Neutrophil (primary cell): ENCODE measurements around the gene SERTAD1.

Source experiments
- H3K27ac ChIP-seq: fragments of 200-600 bp; sonication (generic); 2 replicates; pipeline ENCODE4 v1.5.1; 2016; ENCODE audit warnings: mild to moderate bottlenecking, moderate library complexity
- H3K27me3 ChIP-seq: fragments of 200-600 bp; sonication (generic); 2 replicates; pipeline ENCODE4 v1.6.0; 2016; ENCODE audit warnings: mild to moderate bottlenecking
- H3K36me3 ChIP-seq: fragments of 200-600 bp; sonication (generic); 2 replicates; pipeline ENCODE4 v1.5.1; 2017
- H3K4me1 ChIP-seq, 2 experiments: fragments of 200-600 bp in 1 of 2; sonication (generic) in 1 of 2; 1 replicate in 1 of 2; 2 replicates in 1 of 2; pipeline versions ENCODE4 v1.5.1 to v1.6.1; 2013 to 2016; ENCODE audit warnings: low read depth in 1 of 2, low read length in 1 of 2, mild to moderate bottlenecking in 1 of 2, moderate library complexity in 1 of 2; ENCODE audit not compliant: control insufficient read depth in 1 of 2, insufficient read depth in 1 of 2
- H3K4me3 ChIP-seq, 2 experiments: fragments of 200-600 bp in 1 of 2; sonication (generic) in 1 of 2; 1 replicate in 1 of 2; 2 replicates in 1 of 2; pipeline ENCODE4 v1.5.1; 2013 to 2016; ENCODE audit warnings: low read depth in 1 of 2, low read length in 1 of 2, mild to moderate bottlenecking in 1 of 2, moderate library complexity in 1 of 2
- H3K9me3 ChIP-seq: fragments of 200-600 bp; sonication (generic); 2 replicates; pipeline ENCODE4 v1.5.1; 2016
- TF ChIP-seq, protein P1 (sequence below): fragments of 200-600 bp; sonication (generic); IDR thresholded peaks from 2 replicates; pipeline ENCODE4 v1.5.1; 2016; ENCODE audit warnings: antibody characterized with exemption

SERTAD1 gene

DNA sequence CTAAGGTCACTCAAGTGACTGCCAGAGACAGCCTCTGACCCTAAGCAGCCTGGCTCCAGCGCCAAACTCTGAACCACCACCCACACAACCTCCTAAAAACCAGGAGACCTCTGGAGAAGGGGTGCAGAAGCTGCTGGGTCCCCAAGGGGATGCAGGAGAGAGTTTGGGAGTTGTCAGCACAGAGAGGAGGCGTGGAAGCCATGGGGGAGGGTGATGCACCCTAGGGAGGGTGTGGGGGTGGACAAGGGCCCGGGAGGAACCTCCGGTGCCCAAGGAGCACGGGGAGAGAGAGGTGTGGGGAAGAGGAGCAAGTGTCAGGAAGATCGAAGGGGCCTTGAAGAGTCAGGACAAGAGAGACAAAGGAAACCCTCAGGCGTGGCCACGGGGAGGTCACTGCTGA, 33.7 kb downstream of the SERTAD1 start:
- H3K27me3 ChIP-seq: peaks cover 8% of the 10 kb centered on the region
- no peaks in the 10 kb centered on the region for H3K36me3 ChIP-seq
- H3K27ac ChIP-seq: no peak overlapping the region
- H3K4me3 ChIP-seq: no peak overlapping the region
- TF ChIP-seq, protein P1, sequence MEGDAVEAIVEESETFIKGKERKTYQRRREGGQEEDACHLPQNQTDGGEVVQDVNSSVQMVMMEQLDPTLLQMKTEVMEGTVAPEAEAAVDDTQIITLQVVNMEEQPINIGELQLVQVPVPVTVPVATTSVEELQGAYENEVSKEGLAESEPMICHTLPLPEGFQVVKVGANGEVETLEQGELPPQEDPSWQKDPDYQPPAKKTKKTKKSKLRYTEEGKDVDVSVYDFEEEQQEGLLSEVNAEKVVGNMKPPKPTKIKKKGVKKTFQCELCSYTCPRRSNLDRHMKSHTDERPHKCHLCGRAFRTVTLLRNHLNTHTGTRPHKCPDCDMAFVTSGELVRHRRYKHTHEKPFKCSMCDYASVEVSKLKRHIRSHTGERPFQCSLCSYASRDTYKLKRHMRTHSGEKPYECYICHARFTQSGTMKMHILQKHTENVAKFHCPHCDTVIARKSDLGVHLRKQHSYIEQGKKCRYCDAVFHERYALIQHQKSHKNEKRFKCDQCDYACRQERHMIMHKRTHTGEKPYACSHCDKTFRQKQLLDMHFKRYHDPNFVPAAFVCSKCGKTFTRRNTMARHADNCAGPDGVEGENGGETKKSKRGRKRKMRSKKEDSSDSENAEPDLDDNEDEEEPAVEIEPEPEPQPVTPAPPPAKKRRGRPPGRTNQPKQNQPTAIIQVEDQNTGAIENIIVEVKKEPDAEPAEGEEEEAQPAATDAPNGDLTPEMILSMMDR: no peak
- H3K4me1 ChIP-seq: no peaks in the 10 kb centered on the region
- no peaks in the 10 kb centered on the region for H3K9me3 ChIP-seq

DNA sequence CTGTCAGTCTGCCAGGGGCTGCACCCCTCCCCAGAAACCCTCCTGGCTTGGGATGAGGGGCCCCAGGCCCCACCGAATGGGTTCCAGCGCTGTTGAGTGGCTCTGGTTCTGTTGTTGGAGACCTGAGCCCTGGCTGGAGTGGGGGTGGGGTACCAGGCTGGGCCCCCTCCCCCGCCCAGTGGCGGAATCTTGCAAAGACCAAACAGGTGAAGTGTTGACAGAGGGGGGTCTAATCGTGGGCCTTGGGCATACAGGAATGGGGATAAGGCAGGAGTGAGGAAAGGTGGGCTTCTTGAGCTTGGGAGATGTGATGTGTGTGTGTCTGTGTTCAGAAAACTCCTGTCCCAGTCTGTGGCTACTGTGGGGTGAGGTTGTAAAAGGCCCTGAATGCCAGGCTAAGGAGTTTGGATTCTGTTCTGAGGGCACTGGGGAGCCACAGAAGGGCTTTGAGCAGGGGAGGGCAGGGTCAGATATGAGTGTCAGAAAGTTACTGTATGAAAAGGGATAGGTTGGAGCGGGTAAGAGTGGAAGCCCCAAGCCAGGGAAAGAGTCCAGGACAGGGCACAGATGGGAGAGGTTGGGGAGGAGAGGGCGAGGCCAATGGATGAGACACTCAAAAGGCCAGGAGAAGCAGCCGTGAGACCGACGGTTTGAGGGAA, 35.6 kb downstream of the SERTAD1 start, which contains the start of gene HIPK4:
TSS of gene HIPK4 (minus strand) at position 98 of the 659 bp plus-strand sequence. CDS start 279 bp downstream, outside the sequence.
- Histone ChIP-seq H3K36me3 (no peaks in the 10 kb centered on the region), H3K27ac (no peak within 1 kb of the TSS), H3K9me3 (no peaks in the 10 kb centered on the region), H3K4me3 (no peak within 1 kb of the TSS), H3K4me1 (no peaks in the 10 kb centered on the region), H3K27me3 (no peaks in the 10 kb centered on the region)
- TF ChIP-seq, protein P1: no peak

DNA sequence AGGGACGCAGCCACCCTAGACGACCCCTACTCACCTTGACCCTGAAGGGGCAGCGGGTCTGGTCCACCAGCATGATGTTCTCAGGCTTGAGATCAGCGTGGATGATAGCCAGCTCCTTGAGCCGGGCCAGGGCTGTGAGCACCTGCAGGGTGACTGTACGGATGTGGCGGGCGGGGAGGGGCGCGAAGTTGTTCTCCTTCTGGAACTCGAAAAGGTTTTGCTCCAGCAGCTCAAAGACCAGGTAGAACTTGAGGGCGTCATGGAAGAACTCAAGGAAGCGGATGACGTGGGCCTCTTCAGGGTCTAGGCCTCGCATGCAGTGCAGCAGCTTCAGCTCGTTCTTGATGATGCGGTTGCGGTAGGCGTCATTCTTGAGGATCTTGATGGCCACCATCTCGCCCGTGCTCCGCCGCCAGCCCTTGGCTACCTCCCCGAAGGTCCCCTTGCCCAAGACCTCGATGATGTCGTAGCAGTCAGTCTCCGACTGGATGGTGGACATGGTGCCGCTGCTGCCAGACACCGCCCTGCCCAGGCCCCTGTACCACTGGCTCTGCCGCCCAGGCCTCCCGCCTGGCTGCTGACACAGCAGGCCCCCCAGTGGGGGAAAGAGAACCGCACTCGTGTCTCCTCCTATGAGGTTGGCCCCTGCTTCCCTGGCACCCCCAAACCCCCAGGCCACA, 36.2 kb downstream of the SERTAD1 start:
- Histone ChIP-seq H3K4me3 (no peak overlapping the region), H3K27ac (no peak overlapping the region), H3K36me3 (no peaks in the 10 kb centered on the region), H3K9me3 (no peaks in the 10 kb centered on the region), H3K4me1 (no peaks in the 10 kb centered on the region), H3K27me3 (no peaks in the 10 kb centered on the region)
- TF ChIP-seq, protein P1: no peak

DNA sequence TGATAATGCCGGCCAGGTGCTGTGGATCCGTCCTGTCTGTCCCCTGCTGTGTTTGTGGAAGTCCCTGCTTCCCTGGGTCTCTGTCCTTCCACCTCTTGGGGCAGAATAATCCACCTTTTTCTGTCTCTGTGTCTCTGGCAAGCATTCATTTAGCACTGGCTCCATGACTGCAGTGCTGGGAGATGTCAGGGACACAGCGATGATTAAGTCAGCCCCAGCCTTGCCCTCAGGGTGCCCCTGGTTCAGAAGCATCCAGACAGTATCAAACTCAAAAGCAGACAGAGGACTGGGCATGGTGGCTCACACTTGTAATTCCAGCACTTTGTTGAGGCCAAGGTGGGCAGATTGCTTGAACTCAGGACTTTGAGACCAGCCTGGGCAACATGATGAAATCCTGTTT, 37.3 kb downstream of the SERTAD1 start:
- Histone ChIP-seq H3K36me3 (no peaks in the 10 kb centered on the region), H3K4me3 (no peak overlapping the region), H3K27ac (no peak overlapping the region), H3K9me3 (no peaks in the 10 kb centered on the region), H3K27me3 (no peaks in the 10 kb centered on the region), H3K4me1 (no peaks in the 10 kb centered on the region)
- TF ChIP-seq, protein P1: no peak

DNA sequence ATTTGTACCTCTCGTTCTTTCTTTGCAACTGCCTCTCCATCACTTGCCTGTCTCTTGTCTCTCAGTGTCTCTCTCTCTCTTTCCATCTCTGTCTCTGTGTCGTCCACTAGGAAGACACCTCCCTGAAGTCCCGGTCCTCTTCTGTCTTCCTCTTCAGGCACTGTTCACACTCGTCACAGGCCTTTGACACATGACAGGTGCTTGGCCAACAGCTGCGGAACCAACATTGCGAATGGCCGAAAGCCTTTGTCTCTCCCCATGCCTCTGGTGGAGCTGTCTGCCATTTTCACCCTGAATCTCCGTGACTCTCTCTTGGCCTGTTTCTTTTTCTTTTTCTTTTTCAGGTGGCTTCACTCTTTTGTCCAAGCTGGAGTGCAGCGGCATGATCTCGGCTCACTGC, 38.6 kb downstream of the SERTAD1 start:
- TF ChIP-seq, protein P1: no peak
- Histone ChIP-seq H3K9me3 (no peaks in the 10 kb centered on the region), H3K27ac (no peak overlapping the region), H3K4me1 (no peaks in the 10 kb centered on the region), H3K36me3 (no peaks in the 10 kb centered on the region), H3K27me3 (no peaks in the 10 kb centered on the region), H3K4me3 (no peak overlapping the region)
